ENCODE measurements around the gene DAZAP2.

DAZAP2 gene

GRCh38 chr12:51202718-51203117 lies 35.9 kb upstream of the DAZAP2 start:
- TF ChIP-seq CTCF (IDR thresholded peaks at IDR 0.05; ENCODE audit: low read depth, low read length): no peak
- H3K4me3 ChIP-seq (ENCODE audit: low read depth, low read length): no peak overlapping the region
- DNase-seq (ENCODE audit: low read depth, low spot score): no peak
- in situ Hi-C loops (cut with HindIII; ENCODE audit: low sequenced_read_pairs): no loop called here

GRCh38 chr12:51205350-51205749 lies 33.3 kb upstream of the DAZAP2 start:
- H3K4me3 ChIP-seq (ENCODE audit: low read depth, low read length): no peak overlapping the region
- no peak for DNase-seq (ENCODE audit: low read depth, low spot score)
- TF ChIP-seq CTCF (IDR thresholded peaks at IDR 0.05; ENCODE audit: low read depth, low read length): no peak
- in situ Hi-C loops (cut with HindIII; ENCODE audit: low sequenced_read_pairs): no loop called here

GRCh38 chr12:51208016-51208660 lies 30.5 kb upstream of the DAZAP2 start:
- in situ Hi-C loops (cut with HindIII; ENCODE audit: low sequenced_read_pairs): no loop called here
- TF ChIP-seq CTCF (IDR thresholded peaks at IDR 0.05; ENCODE audit: low read depth, low read length): no peak
- no peak for DNase-seq (ENCODE audit: low read depth, low spot score)
- H3K4me3 ChIP-seq (ENCODE audit: low read depth, low read length): no peak overlapping the region

GRCh38 chr12:51209259-51209658 lies 29.4 kb upstream of the DAZAP2 start:
- TF ChIP-seq CTCF (IDR thresholded peaks at IDR 0.05; ENCODE audit: low read depth, low read length): no peak
- in situ Hi-C loops (cut with HindIII; ENCODE audit: low sequenced_read_pairs): no loop called here
- H3K4me3 ChIP-seq (ENCODE audit: low read depth, low read length): no peak overlapping the region
- DNase-seq (ENCODE audit: low read depth, low spot score): no peak

- H3K4me3 ChIP-seq (ENCODE audit: low read depth, low read length): no peak overlapping the region
- no peak for DNase-seq (ENCODE audit: low read depth, low spot score)
- TF ChIP-seq CTCF (IDR thresholded peaks at IDR 0.05; ENCODE audit: low read depth, low read length): no peak
- in situ Hi-C loops (cut with HindIII; ENCODE audit: low sequenced_read_pairs): no loop called here
These were observed 27.8 kb upstream of the DAZAP2 start for GRCh38 chr12:51210690-51211395.

GRCh38 chr12:51214895-51215294 lies 23.7 kb upstream of the DAZAP2 start:
- TF ChIP-seq CTCF (IDR thresholded peaks at IDR 0.05; ENCODE audit: low read depth, low read length): no peak
- in situ Hi-C loops (cut with HindIII; ENCODE audit: low sequenced_read_pairs): no loop called here
- H3K4me3 ChIP-seq (ENCODE audit: low read depth, low read length): no peak overlapping the region
- DNase-seq (ENCODE audit: low read depth, low spot score): no peak

All from astrocyte of the spinal cord (primary cell).